ENCODE data around the gene NUDT4.

- TF ChIP-seq, protein P1, sequence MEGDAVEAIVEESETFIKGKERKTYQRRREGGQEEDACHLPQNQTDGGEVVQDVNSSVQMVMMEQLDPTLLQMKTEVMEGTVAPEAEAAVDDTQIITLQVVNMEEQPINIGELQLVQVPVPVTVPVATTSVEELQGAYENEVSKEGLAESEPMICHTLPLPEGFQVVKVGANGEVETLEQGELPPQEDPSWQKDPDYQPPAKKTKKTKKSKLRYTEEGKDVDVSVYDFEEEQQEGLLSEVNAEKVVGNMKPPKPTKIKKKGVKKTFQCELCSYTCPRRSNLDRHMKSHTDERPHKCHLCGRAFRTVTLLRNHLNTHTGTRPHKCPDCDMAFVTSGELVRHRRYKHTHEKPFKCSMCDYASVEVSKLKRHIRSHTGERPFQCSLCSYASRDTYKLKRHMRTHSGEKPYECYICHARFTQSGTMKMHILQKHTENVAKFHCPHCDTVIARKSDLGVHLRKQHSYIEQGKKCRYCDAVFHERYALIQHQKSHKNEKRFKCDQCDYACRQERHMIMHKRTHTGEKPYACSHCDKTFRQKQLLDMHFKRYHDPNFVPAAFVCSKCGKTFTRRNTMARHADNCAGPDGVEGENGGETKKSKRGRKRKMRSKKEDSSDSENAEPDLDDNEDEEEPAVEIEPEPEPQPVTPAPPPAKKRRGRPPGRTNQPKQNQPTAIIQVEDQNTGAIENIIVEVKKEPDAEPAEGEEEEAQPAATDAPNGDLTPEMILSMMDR (IDR thresholded peaks at IDR 0.05; ENCODE audit: insufficient read depth, low read depth, low read length) = no peak
- TF ChIP-seq EZH2 (IDR thresholded peaks at IDR 0.05; ENCODE audit: insufficient read depth, low read length) = no peak
These were observed 42.0 kb upstream of the NUDT4 start for GRCh38 chr12:93335603-93336162.

Measured in astrocyte (in vitro differentiated cells and primary cell).